Stimulated activated CD8-positive, alpha-beta memory T cell treated with anti-CD3 and anti-CD28 coated beads, Interleukin-15, amount 100 ng/mL, for 4 hours (primary cell): ENCODE results near the gene CTSH.
A peak's percentile ranks its signal among the peaks of the same experiment; 100 is the strongest.
"Not testable (repeated sequence)": the region's sequence is repeated elsewhere in the genome, so short reads cannot be mapped to it uniquely, and the experiment has no call there.

Source experiments
- DNase-seq, 2 donors: peaks; one replicate each; pipeline ENCODE4 v3.0.0-alpha.2; 2020; ENCODE audit warnings: low read depth in 2 of 2

The CTSH gene

DNA sequence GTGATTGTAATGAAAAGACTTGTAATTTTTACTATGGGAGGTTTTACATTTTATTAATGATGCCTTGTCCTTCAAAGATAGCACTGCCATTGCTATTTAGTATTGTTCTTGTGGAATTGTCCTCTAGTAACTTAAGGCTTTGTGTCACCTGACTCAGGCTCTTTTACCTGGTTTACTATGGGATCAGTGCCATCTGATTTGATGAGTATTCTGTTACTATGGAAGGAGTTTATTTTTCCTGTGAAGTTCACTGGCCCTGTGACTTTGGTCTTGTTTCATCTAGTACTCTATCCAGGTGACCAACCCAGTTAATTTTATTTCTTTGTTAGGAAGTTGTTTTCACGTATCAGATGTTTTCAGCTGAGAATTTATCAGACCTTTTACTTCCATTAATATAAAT, 63.2 kb downstream of the CTSH start:
- no peak for DNase-seq

DNA sequence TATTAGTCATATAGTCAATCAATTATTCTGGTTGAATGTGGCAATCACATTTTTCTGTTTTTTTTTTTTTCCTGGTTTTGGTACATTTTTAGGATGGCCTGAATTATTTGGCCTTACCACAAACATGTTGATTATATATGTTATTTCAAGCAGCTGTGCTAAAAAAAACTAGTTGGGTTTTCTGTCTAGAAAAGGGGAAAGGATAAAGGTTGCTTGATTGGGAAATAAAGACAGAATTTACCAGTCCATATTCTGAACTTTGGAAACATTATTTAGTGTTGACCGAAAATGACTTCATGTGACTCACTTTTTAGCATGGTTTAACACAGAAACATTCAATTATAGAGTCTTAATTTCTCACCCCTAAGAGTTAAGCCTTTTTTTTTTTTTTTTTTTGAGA, 64.0 kb downstream of the CTSH start:
- DNase-seq = no peak

DNA sequence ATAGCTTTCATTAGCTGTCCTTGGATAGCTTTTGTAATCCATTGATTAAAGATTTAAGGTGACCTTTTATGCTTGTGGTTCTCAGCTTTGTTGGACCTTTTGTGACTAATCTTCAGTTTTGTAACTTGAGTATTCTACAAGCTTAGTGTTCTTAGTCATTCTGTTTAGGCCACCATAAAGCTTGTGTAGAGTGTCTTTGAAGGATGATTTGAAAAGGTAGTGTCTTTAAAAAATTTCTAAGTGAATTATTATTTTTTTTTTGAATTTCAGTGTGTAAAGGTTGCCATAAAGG, 64.7 kb downstream of the CTSH start:
- no peak for DNase-seq

DNA sequence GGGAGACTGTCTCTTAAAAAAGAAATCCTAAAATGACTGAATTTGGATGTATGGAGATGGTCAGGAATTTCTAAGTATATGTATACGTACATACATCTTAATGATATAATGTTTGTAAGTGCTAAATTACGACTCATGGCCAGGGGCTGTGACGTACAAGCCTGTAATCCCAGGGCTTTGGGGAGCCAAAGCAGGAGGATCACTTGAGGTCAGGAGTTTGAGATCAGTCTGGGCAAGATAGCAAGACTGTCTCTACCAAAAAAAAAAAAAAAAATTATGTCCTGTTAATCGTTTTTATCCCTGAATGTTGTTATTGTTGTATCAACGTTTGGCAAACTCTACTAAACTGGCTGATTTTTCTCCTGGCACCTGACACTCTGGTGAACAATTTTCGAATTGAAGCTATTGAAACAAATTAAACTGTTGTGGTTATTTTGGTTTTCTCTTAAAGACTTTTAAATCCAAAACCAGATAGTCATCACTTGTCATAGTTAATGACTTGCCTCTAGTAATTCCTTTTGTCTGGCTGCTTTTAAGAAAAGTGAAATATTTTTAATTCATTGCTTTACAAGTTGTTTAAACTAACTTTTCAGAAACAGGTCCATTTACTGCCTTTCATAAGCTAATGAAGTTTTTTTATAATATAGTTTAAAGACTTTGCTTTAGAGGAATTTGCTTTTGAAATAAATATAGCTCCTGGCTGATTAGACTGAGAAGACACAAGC, 65.2 kb downstream of the CTSH start:
- no peak for DNase-seq

DNA sequence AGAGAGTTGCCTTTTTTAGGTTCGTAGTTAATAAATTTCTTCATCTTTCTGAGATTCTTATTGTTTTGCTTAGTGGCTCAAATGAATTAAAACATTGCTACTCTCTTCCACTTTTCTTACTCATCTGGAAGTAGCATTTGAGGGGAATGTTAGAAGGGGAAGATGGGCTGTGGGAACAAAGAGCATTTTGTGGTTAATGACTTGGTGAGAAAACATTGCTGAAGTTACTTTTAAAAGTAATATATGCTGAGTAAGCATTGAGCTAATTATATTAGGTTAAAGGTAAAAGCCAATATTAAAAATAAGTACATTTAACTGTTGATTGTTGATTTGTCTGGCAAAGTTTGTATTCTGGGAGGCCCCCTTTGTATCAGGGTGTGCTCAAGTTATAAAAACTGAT, 66.5 kb downstream of the CTSH start:
- DNase-seq = no peak

GRCh38 chr15:78876954-78877353, 67.9 kb downstream of the CTSH start:
- not testable (repeated sequence) for DNase-seq

GRCh38 chr15:78875107-78875914, 69.5 kb downstream of the CTSH start:
- no peak for DNase-seq

GRCh38 chr15:78873793-78874765, 70.8 kb downstream of the CTSH start:
- DNase-seq = no peak

- peak; percentile 82 to 86 for DNase-seq
Measured at GRCh38 chr15:78872972-78873792, 71.7 kb downstream of the CTSH start.

DNA sequence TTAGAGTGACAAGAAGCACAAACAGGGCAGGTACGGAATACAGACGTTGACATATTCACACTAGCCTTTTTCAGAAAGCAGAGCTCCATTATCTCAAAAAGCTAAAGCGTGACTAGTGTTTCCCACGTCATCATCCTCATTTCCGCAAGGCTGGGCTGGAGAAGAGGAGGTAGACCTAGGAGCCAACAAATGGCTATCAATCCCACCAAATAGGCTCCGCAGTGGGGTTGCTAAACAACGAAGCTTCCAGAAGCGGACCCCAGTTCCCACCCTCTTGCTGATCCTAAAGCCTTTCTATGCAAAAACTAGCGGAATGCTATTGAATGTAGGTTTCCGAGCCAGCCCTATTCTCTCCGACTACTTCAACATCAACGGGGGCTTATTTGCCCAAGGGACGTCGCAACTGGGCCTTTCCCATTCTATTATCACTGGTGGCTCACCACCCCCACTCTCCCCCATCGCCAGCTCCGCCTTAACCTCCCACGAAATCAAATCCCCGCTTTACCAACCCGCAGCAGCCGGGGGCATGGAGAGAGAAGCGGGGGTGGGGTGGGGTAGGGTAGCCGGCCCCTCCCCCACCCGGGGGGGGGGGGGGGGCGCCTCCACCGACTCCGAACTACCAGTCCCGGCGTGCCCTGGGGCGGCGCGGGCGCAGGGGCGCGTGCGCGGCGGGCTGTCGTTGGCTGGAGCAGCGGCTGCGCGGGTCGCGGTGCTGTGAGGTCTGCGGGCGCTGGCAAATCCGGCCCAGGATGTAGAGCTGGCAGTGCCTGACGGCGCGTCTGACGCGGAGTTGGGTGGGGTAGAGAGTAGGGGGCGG, 72.5 kb downstream of the CTSH start, which contains the start of gene MORF4L1:
Gene MORF4L1, plus strand, starts transcription at position 736 of the 817 bp plus-strand sequence. CDS start 128 bp downstream, outside the sequence.
- DNase-seq = peak; percentile 92 to 95

DNA sequence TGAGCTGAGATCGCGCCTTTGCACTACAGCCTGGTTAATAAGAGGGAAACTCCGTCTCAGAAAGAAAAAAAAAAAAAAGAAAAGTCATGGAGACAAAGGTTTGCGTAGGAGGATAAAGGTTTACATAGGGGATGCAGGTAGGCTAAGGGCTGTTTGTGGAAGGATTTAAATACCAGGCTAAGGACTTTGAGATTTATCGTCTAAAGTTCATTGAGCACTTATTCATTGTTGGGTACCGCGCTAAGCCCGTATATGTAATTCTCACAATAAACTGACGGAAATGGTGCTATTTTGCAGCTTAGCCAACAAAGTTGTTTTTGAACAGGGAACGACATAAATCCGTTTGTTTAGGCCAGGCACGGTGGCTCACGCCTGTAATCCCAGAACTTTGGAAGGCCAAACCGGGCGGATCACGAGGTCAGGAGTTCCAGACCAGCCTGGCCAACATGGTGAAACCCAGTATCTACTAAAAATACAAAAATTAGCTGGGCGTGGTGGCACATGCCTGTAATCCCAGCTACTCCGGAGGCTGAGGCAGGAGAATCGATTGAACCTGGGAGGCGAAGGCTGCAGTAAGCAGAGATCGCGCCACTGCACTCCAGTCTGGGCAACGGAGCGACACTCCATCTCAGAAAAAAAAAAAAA, 73.2 kb downstream of the CTSH start:
- not testable (repeated sequence) for DNase-seq
